ENCODE measurements around the gene CTXN1.

Gene CTXN1

GRCh38 chr19:7908742-7909461, 17.0 kb downstream of the CTXN1 start:
- H3K27ac ChIP-seq: no peak overlapping the region
- TF ChIP-seq ZFX (IDR thresholded peaks at IDR 0.05) (no peak), CTCF (conservative IDR thresholded peaks at IDR 0.05) (no peak)

- H3K27ac ChIP-seq: no peak overlapping the region
- TF ChIP-seq ZFX (IDR thresholded peaks at IDR 0.05): no peak
- TF ChIP-seq CTCF (conservative IDR thresholded peaks at IDR 0.05): no peak
Measured at GRCh38 chr19:7908078-7908699, 17.7 kb downstream of the CTXN1 start.

DNA sequence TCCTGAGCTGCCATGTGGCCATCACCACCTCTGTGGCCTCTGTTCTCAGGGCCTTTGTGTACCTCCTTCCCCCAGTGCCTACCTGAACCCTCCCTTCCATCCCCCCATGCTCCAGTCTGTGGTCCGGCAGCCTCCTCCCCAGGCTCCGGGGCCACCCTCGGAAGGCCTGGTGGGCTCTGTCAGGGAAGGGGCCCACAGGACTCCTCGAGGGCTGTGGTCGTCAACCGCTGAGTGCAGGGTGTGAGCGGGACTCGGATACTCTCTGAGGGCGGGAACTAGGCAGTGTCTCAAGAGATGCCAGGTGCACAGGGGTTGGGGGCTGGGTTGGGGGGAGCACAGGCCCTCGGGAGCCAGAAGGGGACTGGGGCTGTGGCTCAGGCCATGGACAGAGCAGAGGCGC, 18.4 kb downstream of the CTXN1 start:
- no peak overlapping the region for H3K27ac ChIP-seq
- TF ChIP-seq ZFX (IDR thresholded peaks at IDR 0.05): no peak
- no peak for TF ChIP-seq CTCF (conservative IDR thresholded peaks at IDR 0.05)

DNA sequence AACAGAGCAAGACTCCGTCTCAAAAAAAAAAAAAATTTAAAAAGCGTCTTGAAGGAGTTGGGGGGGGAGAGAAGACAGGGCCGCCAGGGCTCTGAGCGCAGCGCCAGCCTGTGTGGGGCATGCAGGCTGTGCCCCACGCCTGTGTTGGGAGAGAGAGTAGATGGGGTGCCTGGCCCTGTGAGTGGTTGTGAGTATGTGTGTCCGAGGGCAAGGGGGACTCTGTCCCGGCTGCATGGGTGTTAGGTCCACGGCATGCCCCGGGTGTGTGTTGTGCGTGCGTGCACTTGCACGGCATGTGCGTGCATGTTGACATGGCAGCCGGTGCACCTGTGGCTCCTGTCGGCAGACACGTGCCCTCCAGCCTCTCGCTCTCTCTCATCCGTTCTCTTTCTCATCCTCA, 18.8 kb downstream of the CTXN1 start:
- H3K27ac ChIP-seq: no peak overlapping the region
- no peak for TF ChIP-seq ZFX (IDR thresholded peaks at IDR 0.05)
- TF ChIP-seq CTCF (conservative IDR thresholded peaks at IDR 0.05): no peak

DNA sequence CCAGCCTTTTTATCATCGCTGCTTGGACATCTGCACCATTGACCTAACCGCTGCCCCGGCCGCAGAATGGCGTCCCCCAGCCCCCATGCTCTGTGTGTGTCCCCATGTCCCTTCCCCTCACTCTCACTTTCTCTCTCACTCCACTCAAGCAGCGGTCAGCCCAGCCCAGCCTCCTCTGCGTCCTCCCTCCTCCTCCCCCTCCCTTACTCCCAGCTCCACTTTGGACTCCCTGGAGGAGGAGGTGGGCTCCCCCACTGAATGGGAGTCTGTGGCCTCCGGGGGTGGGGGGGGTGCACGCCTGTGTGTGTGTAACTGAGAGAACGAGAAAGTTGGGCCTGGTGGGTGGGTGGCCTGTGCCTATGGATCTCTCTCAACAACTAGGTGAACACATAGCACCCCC, 20.1 kb downstream of the CTXN1 start:
- H3K27ac ChIP-seq: no peak overlapping the region
- TF ChIP-seq CTCF (conservative IDR thresholded peaks at IDR 0.05) (no peak), ZFX (IDR thresholded peaks at IDR 0.05) (no peak)

GRCh38 chr19:7905268-7905667, 20.7 kb downstream of the CTXN1 start:
- TF ChIP-seq ZFX (IDR thresholded peaks at IDR 0.05) (no peak), CTCF (conservative IDR thresholded peaks at IDR 0.05) (no peak)
- H3K27ac ChIP-seq: peak overlapping the region; percentile 99
